Thoracic aorta (tissue), 2 donors: ENCODE measurements around the gene WSCD2. TPM values are rescaled to one million over a fixed set of nuclear protein-coding genes. Genes with fewer than 3 reads are reported as not detected.

Source experiments
- ATAC-seq: fragments of 150-250 bp; one replicate; pipeline ENCODE4 v1.8.0; 2017; ENCODE audit warnings: low read depth; ENCODE audit not compliant: insufficient number of reproducible peaks, low FRiP score
- DNase-seq: peaks from one replicate; pipeline ENCODE4 v3.0.0-alpha.2; 2020; ENCODE audit warnings: low spot score
- H3K27ac ChIP-seq, 2 donors: fragments of 200-600 bp; sonication (generic); 1 replicate in 1 of 2; 2 replicates in 1 of 2; pipeline ENCODE4 v1.5.1; 2016; ENCODE audit warnings: mild to moderate bottlenecking in 2 of 2, moderate library complexity in 2 of 2
- H3K27me3 ChIP-seq: fragments of 200-600 bp; sonication (generic); replicated peaks from 2 replicates; pipeline ENCODE4 v1.6.0; 2016; ENCODE audit warnings: mild to moderate bottlenecking; ENCODE audit not compliant: insufficient read depth
- H3K36me3 ChIP-seq: fragments of 200-600 bp; sonication (generic); one replicate; pipeline ENCODE4 v1.5.1; 2016
- H3K4me1 ChIP-seq, 2 donors: fragments of 200-600 bp; sonication (generic); 1 replicate in 1 of 2; 2 replicates in 1 of 2; pipeline versions ENCODE4 v1.5.1 to v1.6.0; 2016; ENCODE audit warnings: low read depth in 2 of 2, mild to moderate bottlenecking in 1 of 2; ENCODE audit not compliant: control insufficient read depth in 1 of 2
- H3K4me3 ChIP-seq: fragments of 200-600 bp; sonication (generic); 2 replicates; pipeline ENCODE4 v1.5.1; 2016; ENCODE audit warnings: mild to moderate bottlenecking
- H3K9me3 ChIP-seq: fragments of 200-600 bp; sonication (generic); 2 replicates; pipeline ENCODE4 v1.5.1; 2016
- CTCF ChIP-seq: fragments of 200-600 bp; sonication (generic); IDR thresholded peaks from one replicate; pipeline ENCODE4 v1.5.1; 2019; ENCODE audit warnings: antibody characterized with exemption
- total RNA-seq, 2 donors: library from RNA; depleted of rRNA; stranded (reverse); fragments of >200 nt; gene quantifications; one replicate each; pipeline versions ENCODE4 v1.1.0 to v1.2.3, GENCODE V29; 2016

WSCD2 gene
- total RNA-seq, 2 donors from 2014 or later: 3.3 to 6.9 TPM

DNA sequence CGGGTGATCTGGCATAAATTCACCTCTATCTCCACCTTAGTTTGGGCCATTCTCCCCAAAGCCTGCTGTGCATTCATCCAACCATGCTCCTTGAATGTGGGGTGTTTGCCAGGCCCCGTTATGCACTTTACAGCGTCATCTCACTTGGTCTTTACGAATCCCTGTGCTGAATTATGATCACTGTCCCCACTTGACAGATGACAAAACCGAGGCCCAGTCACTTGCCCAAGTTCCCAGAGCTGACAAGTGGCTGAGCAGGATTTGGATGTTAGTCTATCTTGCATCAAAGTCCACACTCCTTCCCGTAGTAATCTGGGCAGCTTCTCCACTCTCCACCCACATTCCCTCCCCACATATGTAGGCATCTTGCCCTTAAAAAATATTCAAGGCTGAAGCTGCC is 44.8 kb downstream of the WSCD2 start:
- Histone ChIP-seq H3K27me3 (no peaks in the 10 kb centered on the region), H3K27ac (no peak overlapping the region), H3K36me3 (no peaks in the 10 kb centered on the region), H3K4me1 (peaks cover 0 to 12% of the 10 kb centered on the region in 2 donors), H3K4me3 (no peak overlapping the region), H3K9me3 (no peaks in the 10 kb centered on the region)
- no peak for TF ChIP-seq CTCF
- ATAC-seq: no peak
- no peak for DNase-seq

GRCh38 chr12:108174641-108175040 is 45.6 kb downstream of the WSCD2 start:
- Histone ChIP-seq H3K27me3 (no peaks in the 10 kb centered on the region), H3K4me3 (no peak overlapping the region), H3K27ac (no peak overlapping the region), H3K36me3 (no peaks in the 10 kb centered on the region), H3K9me3 (no peaks in the 10 kb centered on the region), H3K4me1 (peaks cover 0 to 5% of the 10 kb centered on the region in 2 donors)
- no peak for TF ChIP-seq CTCF
- DNase-seq (no peak), ATAC-seq (no peak)

DNA sequence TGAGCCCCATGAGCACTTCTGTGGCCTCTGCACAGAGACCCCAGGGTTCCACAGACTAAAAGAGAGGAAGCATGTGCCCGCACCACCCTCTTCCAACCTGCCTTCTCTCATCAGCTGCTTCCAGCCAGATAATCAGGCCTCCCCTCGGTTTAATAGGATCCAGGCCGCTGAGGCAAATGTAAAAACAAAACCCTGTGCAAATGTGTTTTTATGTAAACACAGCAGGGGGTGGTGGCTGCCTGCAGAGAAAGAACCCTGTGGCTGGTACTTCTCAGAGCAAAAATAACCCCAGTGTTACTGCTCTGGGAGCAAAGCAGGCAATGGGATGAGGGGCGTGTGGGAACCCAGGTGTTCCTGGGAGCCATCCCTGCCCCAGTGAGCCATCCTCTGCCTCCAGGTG is 46.2 kb downstream of the WSCD2 start:
- H3K9me3 ChIP-seq: no peaks in the 10 kb centered on the region
- H3K36me3 ChIP-seq: no peaks in the 10 kb centered on the region
- no peak overlapping the region for H3K4me3 ChIP-seq
- DNase-seq: no peak
- H3K4me1 ChIP-seq: no peaks in the 10 kb centered on the region
- no peak overlapping the region for H3K27ac ChIP-seq
- no peak for TF ChIP-seq CTCF
- no peak for ATAC-seq
- no peaks in the 10 kb centered on the region for H3K27me3 ChIP-seq

DNA sequence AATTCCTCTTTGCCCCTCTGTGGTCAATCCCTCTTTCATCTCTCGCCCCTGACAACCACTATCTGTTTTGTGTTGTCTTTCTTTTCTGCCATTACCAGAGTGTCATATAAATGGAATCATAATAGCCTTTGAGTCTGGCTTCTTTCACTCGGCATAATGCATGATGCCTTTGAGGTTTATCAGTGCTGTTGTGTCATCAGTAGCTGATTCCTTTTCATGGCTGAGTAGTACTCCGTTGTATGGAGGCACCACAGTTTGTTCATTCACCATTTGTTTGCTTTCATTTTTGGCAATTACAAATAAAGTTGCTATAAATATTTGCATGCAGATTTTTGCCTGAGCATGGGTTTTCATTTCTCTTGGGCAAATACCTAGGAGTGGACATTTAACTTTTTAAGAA is 47.2 kb downstream of the WSCD2 start:
- Histone ChIP-seq H3K27ac (no peak overlapping the region), H3K4me3 (no peak overlapping the region), H3K4me1 (no peaks in the 10 kb centered on the region), H3K36me3 (no peaks in the 10 kb centered on the region), H3K27me3 (no peaks in the 10 kb centered on the region), H3K9me3 (no peaks in the 10 kb centered on the region)
- TF ChIP-seq CTCF: no peak
- ATAC-seq (no peak), DNase-seq (no peak)

DNA sequence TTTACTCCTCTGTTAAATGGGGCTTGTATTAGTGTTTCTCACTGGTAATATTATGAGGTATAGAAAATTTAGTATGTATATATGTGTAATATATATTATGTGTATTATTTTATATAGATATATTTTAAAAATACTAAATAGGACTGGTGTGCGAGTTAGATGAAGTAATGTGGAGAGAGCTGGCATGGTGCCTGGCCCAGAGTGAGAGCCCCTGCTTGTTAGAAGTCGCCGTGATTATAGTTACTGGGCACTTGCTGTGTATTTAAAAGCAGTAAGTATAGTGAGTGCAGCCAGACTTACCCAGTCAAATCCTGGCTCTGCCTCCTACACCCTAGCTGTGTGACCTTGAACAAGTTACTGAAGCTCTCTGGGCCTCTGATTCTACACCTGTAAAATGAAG is 48.0 kb downstream of the WSCD2 start:
- Histone ChIP-seq H3K4me3 (no peak overlapping the region), H3K27me3 (no peaks in the 10 kb centered on the region), H3K9me3 (no peaks in the 10 kb centered on the region), H3K36me3 (no peaks in the 10 kb centered on the region), H3K27ac (no peak overlapping the region), H3K4me1 (no peaks in the 10 kb centered on the region)
- no peak for TF ChIP-seq CTCF
- ATAC-seq: no peak
- DNase-seq: no peak
